ENCODE data around the gene MINDY1.

DNA sequence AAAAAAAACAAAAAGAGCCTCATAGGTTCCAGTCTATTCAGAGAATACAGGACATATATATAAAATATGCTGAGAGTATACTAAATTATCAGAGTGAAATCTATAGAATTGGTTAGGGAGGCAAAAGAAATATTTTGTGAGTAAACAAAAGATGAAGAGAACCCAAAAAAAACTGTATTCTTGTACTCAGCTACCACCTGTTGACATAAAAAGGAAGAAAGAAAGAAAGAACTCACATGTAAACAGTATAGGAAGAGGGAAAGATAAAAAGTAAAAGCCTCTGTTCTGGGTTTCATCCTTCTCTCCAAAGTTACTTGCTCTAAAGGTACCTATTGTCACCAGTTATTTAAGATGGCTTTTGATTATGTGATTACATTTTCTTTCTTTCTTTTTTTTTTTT is 19.8 kb upstream of the MINDY1 start:
- TF ChIP-seq, protein P1, sequence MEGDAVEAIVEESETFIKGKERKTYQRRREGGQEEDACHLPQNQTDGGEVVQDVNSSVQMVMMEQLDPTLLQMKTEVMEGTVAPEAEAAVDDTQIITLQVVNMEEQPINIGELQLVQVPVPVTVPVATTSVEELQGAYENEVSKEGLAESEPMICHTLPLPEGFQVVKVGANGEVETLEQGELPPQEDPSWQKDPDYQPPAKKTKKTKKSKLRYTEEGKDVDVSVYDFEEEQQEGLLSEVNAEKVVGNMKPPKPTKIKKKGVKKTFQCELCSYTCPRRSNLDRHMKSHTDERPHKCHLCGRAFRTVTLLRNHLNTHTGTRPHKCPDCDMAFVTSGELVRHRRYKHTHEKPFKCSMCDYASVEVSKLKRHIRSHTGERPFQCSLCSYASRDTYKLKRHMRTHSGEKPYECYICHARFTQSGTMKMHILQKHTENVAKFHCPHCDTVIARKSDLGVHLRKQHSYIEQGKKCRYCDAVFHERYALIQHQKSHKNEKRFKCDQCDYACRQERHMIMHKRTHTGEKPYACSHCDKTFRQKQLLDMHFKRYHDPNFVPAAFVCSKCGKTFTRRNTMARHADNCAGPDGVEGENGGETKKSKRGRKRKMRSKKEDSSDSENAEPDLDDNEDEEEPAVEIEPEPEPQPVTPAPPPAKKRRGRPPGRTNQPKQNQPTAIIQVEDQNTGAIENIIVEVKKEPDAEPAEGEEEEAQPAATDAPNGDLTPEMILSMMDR (IDR thresholded peaks at IDR 0.05) = no peak
- no peak for TF ChIP-seq POLR2A (IDR thresholded peaks at IDR 0.05)
- TF ChIP-seq EP300 (IDR thresholded peaks at IDR 0.05) = no peak
- TF ChIP-seq POLR2AphosphoS5 (IDR thresholded peaks at IDR 0.05) = no peak

All from sigmoid colon (tissue), 4 donors.